Measurements from ENCODE around the gene ANKH.
A peak's percentile ranks its signal among the peaks of the same experiment; 100 is the strongest.

ANKH gene

GRCh38 chr5:14873790-14874189 lies 2.2 kb upstream of the ANKH start:
- Histone ChIP-seq H4K91ac (ENCODE audit: low read depth, low read length) (no peak overlapping the region), H3K9ac (ENCODE audit: low read length) (no peak overlapping the region), H4K8ac (ENCODE audit: low read depth, low read length) (no peak overlapping the region), H3K23ac (ENCODE audit: low read length) (no peak overlapping the region), H3K79me1 (ENCODE audit: low read length) (peaks cover 10% of the 10 kb centered on the region), H3K9me3 (ENCODE audit: insufficient read depth, low read depth, low read length) (no peaks in the 10 kb centered on the region), H3K36me3 (ENCODE audit: control insufficient read depth in 1 of 2, insufficient read depth in 2 of 2, low read length in 2 of 2) (no peaks in the 10 kb centered on the region), H2BK12ac (ENCODE audit: low read length) (no peak overlapping the region), H3K79me2 (ENCODE audit: control insufficient read depth, insufficient read depth, low read length, poor library complexity) (peaks cover 6% of the 10 kb centered on the region), H4K12ac (ENCODE audit: low read depth, low read length) (no peak overlapping the region), H3K14ac (ENCODE audit: low read length) (no peak overlapping the region), H3K18ac (ENCODE audit: low read length) (no peak overlapping the region), H3K4me1 (ENCODE audit: control insufficient read depth in 1 of 2, insufficient read depth in 2 of 2, low read length in 2 of 2) (peaks cover 0 to 5% of the 10 kb centered on the region in 2 experiments), H2BK5ac (ENCODE audit: low read depth, low read length, poor library complexity) (no peak overlapping the region), H3K27ac (ENCODE audit: low read depth, low read length) (no peak overlapping the region), H2AFZ (ENCODE audit: insufficient read depth, low read length, poor library complexity) (no peak overlapping the region), H3K4ac (ENCODE audit: low read depth, low read length) (no peak overlapping the region), H3K27me3 (ENCODE audit: insufficient read depth, low read length) (no peaks in the 10 kb centered on the region), H3K4me3 (ENCODE audit: low read depth, low read length) (no peak overlapping the region), H2AK5ac (ENCODE audit: low read length) (no peak overlapping the region), H2BK120ac (ENCODE audit: insufficient read depth, low read length, poor library complexity) (no peak overlapping the region), H3K4me2 (ENCODE audit: low read length) (no peak overlapping the region)
- WGBS (ENCODE audit: extremely low coverage, insufficient coverage, insufficient read length), result no CpG with 5 or more reads among the region's 3 CpGs
- no peak for DNase-seq

- Histone ChIP-seq H4K8ac (ENCODE audit: low read depth, low read length) (no peak overlapping the region), H3K36me3 (ENCODE audit: control insufficient read depth in 1 of 2, insufficient read depth in 2 of 2, low read length in 2 of 2) (no peaks in the 10 kb centered on the region), H3K27me3 (ENCODE audit: insufficient read depth, low read length) (no peaks in the 10 kb centered on the region), H3K4me1 (ENCODE audit: control insufficient read depth in 1 of 2, insufficient read depth in 2 of 2, low read length in 2 of 2) (peaks cover 0 to 5% of the 10 kb centered on the region in 2 experiments), H2BK5ac (ENCODE audit: low read depth, low read length, poor library complexity) (no peak overlapping the region), H3K18ac (ENCODE audit: low read length) (no peak overlapping the region), H3K9ac (ENCODE audit: low read length) (no peak overlapping the region), H2BK120ac (ENCODE audit: insufficient read depth, low read length, poor library complexity) (no peak overlapping the region), H3K4ac (ENCODE audit: low read depth, low read length) (no peak overlapping the region), H4K91ac (ENCODE audit: low read depth, low read length) (no peak overlapping the region), H3K79me1 (ENCODE audit: low read length) (peaks cover 10% of the 10 kb centered on the region), H4K12ac (ENCODE audit: low read depth, low read length) (no peak overlapping the region), H3K79me2 (ENCODE audit: control insufficient read depth, insufficient read depth, low read length, poor library complexity) (peaks cover 6% of the 10 kb centered on the region), H3K9me3 (ENCODE audit: insufficient read depth, low read depth, low read length) (no peaks in the 10 kb centered on the region), H2BK12ac (ENCODE audit: low read length) (no peak overlapping the region), H3K4me3 (ENCODE audit: low read depth, low read length) (no peak overlapping the region), H2AK5ac (ENCODE audit: low read length) (no peak overlapping the region), H3K4me2 (ENCODE audit: low read length) (no peak overlapping the region), H3K14ac (ENCODE audit: low read length) (no peak overlapping the region), H2AFZ (ENCODE audit: insufficient read depth, low read length, poor library complexity) (no peak overlapping the region), H3K23ac (ENCODE audit: low read length) (no peak overlapping the region), H3K27ac (ENCODE audit: low read depth, low read length) (no peak overlapping the region)
- no CpG with 5 or more reads among the region's 9 CpGs for WGBS (ENCODE audit: extremely low coverage, insufficient coverage, insufficient read length)
- no peak for DNase-seq
Observed at GRCh38 chr5:14873093-14873492, 1.5 kb upstream of the ANKH start.

GRCh38 chr5:14872070-14872989 lies 752 bp upstream of the ANKH start:
- peaks cover 10% of the 10 kb centered on the region for H3K79me1 ChIP-seq (ENCODE audit: low read length)
- peaks cover 0 to 5% of the 10 kb centered on the region in 2 experiments for H3K4me1 ChIP-seq (ENCODE audit: control insufficient read depth in 1 of 2, insufficient read depth in 2 of 2, low read length in 2 of 2)
- peak overlapping the region; percentile 91 for H3K18ac ChIP-seq (ENCODE audit: low read length)
- peak overlapping the region; percentile 57 for H2AFZ ChIP-seq (ENCODE audit: insufficient read depth, low read length, poor library complexity)
- peak in 1 of 2 donors; percentile 25 for DNase-seq
- H3K14ac ChIP-seq (ENCODE audit: low read length), result peak overlapping the region; percentile 97
- H3K9ac ChIP-seq (ENCODE audit: low read length), result peak overlapping the region; percentile 90
- peaks cover 6% of the 10 kb centered on the region for H3K79me2 ChIP-seq (ENCODE audit: control insufficient read depth, insufficient read depth, low read length, poor library complexity)
- no peak overlapping the region for H3K23ac ChIP-seq (ENCODE audit: low read length)
- peak overlapping the region; percentile 95 for H4K91ac ChIP-seq (ENCODE audit: low read depth, low read length)
- peak overlapping the region; percentile 56 for H2AK5ac ChIP-seq (ENCODE audit: low read length)
- no peaks in the 10 kb centered on the region for H3K36me3 ChIP-seq (ENCODE audit: control insufficient read depth in 1 of 2, insufficient read depth in 2 of 2, low read length in 2 of 2)
- peak overlapping the region; percentile 74 for H2BK12ac ChIP-seq (ENCODE audit: low read length)
- H4K12ac ChIP-seq (ENCODE audit: low read depth, low read length), result peak overlapping the region; percentile 91
- H2BK5ac ChIP-seq (ENCODE audit: low read depth, low read length, poor library complexity), result peak overlapping the region; percentile 91
- no peaks in the 10 kb centered on the region for H3K9me3 ChIP-seq (ENCODE audit: insufficient read depth, low read depth, low read length)
- H2BK120ac ChIP-seq (ENCODE audit: insufficient read depth, low read length, poor library complexity), result peak overlapping the region; percentile 95
- peak overlapping the region; percentile 45 for H3K27ac ChIP-seq (ENCODE audit: low read depth, low read length)
- no peaks in the 10 kb centered on the region for H3K27me3 ChIP-seq (ENCODE audit: insufficient read depth, low read length)
- peak overlapping the region; percentile 84 for H3K4ac ChIP-seq (ENCODE audit: low read depth, low read length)
- H3K4me2 ChIP-seq (ENCODE audit: low read length), result peak overlapping the region; percentile 97
- no CpG with 5 or more reads among the region's 73 CpGs for WGBS (ENCODE audit: extremely low coverage, insufficient coverage, insufficient read length)
- peak overlapping the region; percentile 77 for H3K4me3 ChIP-seq (ENCODE audit: low read depth, low read length)
- H4K8ac ChIP-seq (ENCODE audit: low read depth, low read length), result peak overlapping the region; percentile 95

GRCh38 chr5:14870337-14871213 lies 1.0 kb downstream of the ANKH start:
- no CpG with 5 or more reads among the region's 21 CpGs for WGBS (ENCODE audit: extremely low coverage, insufficient coverage, insufficient read length)
- Histone ChIP-seq H3K23ac (ENCODE audit: low read length) (no peak overlapping the region), H4K91ac (ENCODE audit: low read depth, low read length) (no peak overlapping the region), H3K9ac (ENCODE audit: low read length) (no peak overlapping the region), H3K79me2 (ENCODE audit: control insufficient read depth, insufficient read depth, low read length, poor library complexity) (peaks cover 6% of the 10 kb centered on the region), H3K27ac (ENCODE audit: low read depth, low read length) (no peak overlapping the region), H3K4ac (ENCODE audit: low read depth, low read length) (no peak overlapping the region), H3K18ac (ENCODE audit: low read length) (peak overlapping the region; percentile 86), H2BK5ac (ENCODE audit: low read depth, low read length, poor library complexity) (no peak overlapping the region), H3K14ac (ENCODE audit: low read length) (no peak overlapping the region), H4K8ac (ENCODE audit: low read depth, low read length) (no peak overlapping the region), H3K9me3 (ENCODE audit: insufficient read depth, low read depth, low read length) (no peaks in the 10 kb centered on the region), H4K12ac (ENCODE audit: low read depth, low read length) (peak overlapping the region; percentile 75), H2BK12ac (ENCODE audit: low read length) (no peak overlapping the region), H3K4me1 (ENCODE audit: control insufficient read depth in 1 of 2, insufficient read depth in 2 of 2, low read length in 2 of 2) (peaks cover 0 to 5% of the 10 kb centered on the region in 2 experiments), H2AFZ (ENCODE audit: insufficient read depth, low read length, poor library complexity) (no peak overlapping the region), H2AK5ac (ENCODE audit: low read length) (no peak overlapping the region), H2BK120ac (ENCODE audit: insufficient read depth, low read length, poor library complexity) (no peak overlapping the region), H3K79me1 (ENCODE audit: low read length) (peaks cover 10% of the 10 kb centered on the region), H3K4me3 (ENCODE audit: low read depth, low read length) (peak overlapping the region; percentile 81), H3K4me2 (ENCODE audit: low read length) (peak overlapping the region; percentile 82), H3K27me3 (ENCODE audit: insufficient read depth, low read length) (no peaks in the 10 kb centered on the region), H3K36me3 (ENCODE audit: control insufficient read depth in 1 of 2, insufficient read depth in 2 of 2, low read length in 2 of 2) (no peaks in the 10 kb centered on the region)
- DNase-seq, result no peak
